ENCODE results near the gene MEX3D. TPM values are rescaled to one million over a fixed set of nuclear protein-coding genes. Genes with fewer than 3 reads are reported as not detected.

MEX3D gene
- total RNA-seq, 1 experiment from 2014 or later = 69.2 TPM

GRCh38 chr19:1561236-1561842 is 6.8 kb downstream of the MEX3D start:
- no TSS peak for BruUV-seq (replicated peaks)
- H3K79me2 ChIP-seq (ENCODE audit: insufficient read depth, low read length) = peaks cover 67% of the 10 kb centered on the region
- peaks cover 3 to 7% of the 10 kb centered on the region in 2 experiments; a peak in 1 of 4 replicates for H3K36me3 ChIP-seq (ENCODE audit: control insufficient read depth in 1 of 2, insufficient read depth in 2 of 2, low read length in 2 of 2)
- no peak overlapping the region for H3K4me3 ChIP-seq (replicated peaks in 1 of 2; ENCODE audit: low read depth in 1 of 2, low read length in 2 of 2)
- ChIA-PET CTCF (no interaction called here), POLR2A (no interaction called here), RAD21 (ENCODE audit: low non-redundant PET in 1 of 2, low total read pairs in 2 of 2, uncharacterized antibody in 2 of 2, unreplicated experiment in 2 of 2) (no interaction called here)
- H3K27me3 ChIP-seq (ENCODE audit: insufficient read depth, low read length) = no peaks in the 10 kb centered on the region
- no peak for ATAC-seq
- intact Hi-C loops (cut with micrococcal nuclease) = no loop called here
- no peak for DNase-seq (ENCODE audit: low read depth, low spot score)
- H3K4me1 ChIP-seq (ENCODE audit: control insufficient read depth in 1 of 2, insufficient read depth in 2 of 2, low read length in 2 of 2) = peaks cover 6 to 8% of the 10 kb centered on the region in 2 experiments; a peak in 3 of 4 replicates
- H4K20me1 ChIP-seq (ENCODE audit: insufficient read depth) = no peaks in the 10 kb centered on the region
- H2AFZ ChIP-seq (ENCODE audit: low read depth, low read length, poor library complexity, severe bottlenecking) = no peak overlapping the region
- H3K9ac ChIP-seq (ENCODE audit: low read length) = no peak overlapping the region
- H3K27ac ChIP-seq (ENCODE audit: low read depth, low read length) = no peak overlapping the region
- no peaks in the 10 kb centered on the region for H3K9me2 ChIP-seq (ENCODE audit: insufficient read depth)
- TF ChIP-seq RAD21 (IDR thresholded peaks at IDR 0.05; ENCODE audit: low read depth) (no peak), SIN3A (IDR thresholded peaks at IDR 0.05; ENCODE audit: low read depth) (no peak), FOSL1 (IDR thresholded peaks at IDR 0.05; ENCODE audit: low read depth) (no peak), ATF3 (IDR thresholded peaks at IDR 0.05) (no peak), YY1 (IDR thresholded peaks at IDR 0.05; ENCODE audit: extremely low read depth, insufficient replicate concordance, low read depth, low read length) (no peak)
- no peak overlapping the region for H3K4me2 ChIP-seq (ENCODE audit: low read length)
- H3K9me3 ChIP-seq (ENCODE audit: control insufficient read depth in 1 of 2, insufficient read depth in 1 of 2, low read depth in 1 of 2, low read length in 2 of 2) = no peaks in the 10 kb centered on the region

- ATAC-seq (no peak), DNase-seq (ENCODE audit: low read depth, low spot score) (no peak)
- no peaks in the 10 kb centered on the region for H4K20me1 ChIP-seq (ENCODE audit: insufficient read depth)
- H3K36me3 ChIP-seq (ENCODE audit: control insufficient read depth in 1 of 2, insufficient read depth in 2 of 2, low read length in 2 of 2) = peaks cover 0 to 7% of the 10 kb centered on the region in 2 experiments; a peak in 1 of 4 replicates
- H3K9ac ChIP-seq (ENCODE audit: low read length) = no peak overlapping the region
- no peak overlapping the region; the same call in 1 of the 2 replicates for H3K27ac ChIP-seq (ENCODE audit: low read depth, low read length)
- no TSS peak for BruUV-seq (replicated peaks)
- H3K4me3 ChIP-seq (replicated peaks in 1 of 2; ENCODE audit: low read depth in 1 of 2, low read length in 2 of 2) = no peak overlapping the region
- no peak overlapping the region for H2AFZ ChIP-seq (ENCODE audit: low read depth, low read length, poor library complexity, severe bottlenecking)
- no peaks in the 10 kb centered on the region for H3K9me2 ChIP-seq (ENCODE audit: insufficient read depth)
- no peak overlapping the region for H3K4me2 ChIP-seq (ENCODE audit: low read length)
- ChIA-PET RAD21 (ENCODE audit: low non-redundant PET in 1 of 2, low total read pairs in 2 of 2, uncharacterized antibody in 2 of 2, unreplicated experiment in 2 of 2) (no interaction called here), POLR2A (no interaction called here), CTCF (no interaction called here)
- no peaks in the 10 kb centered on the region for H3K4me1 ChIP-seq (ENCODE audit: control insufficient read depth in 1 of 2, insufficient read depth in 2 of 2, low read length in 2 of 2)
- intact Hi-C loops (cut with micrococcal nuclease) = no loop called here
- H3K27me3 ChIP-seq (ENCODE audit: insufficient read depth, low read length) = no peaks in the 10 kb centered on the region
- no peaks in the 10 kb centered on the region for H3K9me3 ChIP-seq (ENCODE audit: control insufficient read depth in 1 of 2, insufficient read depth in 1 of 2, low read depth in 1 of 2, low read length in 2 of 2)
- H3K79me2 ChIP-seq (ENCODE audit: insufficient read depth, low read length) = peaks cover 58% of the 10 kb centered on the region
- TF ChIP-seq SP1 (IDR thresholded peaks at IDR 0.05; ENCODE audit: low read depth) (no peak), ZNF274 (IDR thresholded peaks at IDR 0.05; ENCODE audit: low read depth, low read length) (no peak), JUND (IDR thresholded peaks at IDR 0.05) (no peak), CEBPB (IDR thresholded peaks at IDR 0.05; ENCODE audit: low read depth) (no peak), EGR1 (IDR thresholded peaks at IDR 0.05; ENCODE audit: low read depth) (no peak), EZH2 (IDR thresholded peaks at IDR 0.05) (no peak), ZBTB33 (IDR thresholded peaks at IDR 0.05; ENCODE audit: extremely low read depth, insufficient replicate concordance, low read length) (no peak), POLR2A (IDR thresholded peaks at IDR 0.05; ENCODE audit: borderline replicate concordance, extremely low read depth, insufficient read depth, insufficient read length) (no peak), REST (IDR thresholded peaks at IDR 0.05; ENCODE audit: low read depth) (no peak), TCF7L2 (IDR thresholded peaks at IDR 0.05; ENCODE audit: borderline replicate concordance, extremely low read depth, insufficient read depth, insufficient read length) (no peak)
These were observed 7.7 kb downstream of the MEX3D start for GRCh38 chr19:1560286-1560882.

All from HCT116 (cell line).